GM13977 (cell line): Measurements from ENCODE around the gene ASMTL.
"Not testable (repeated sequence)": the region's sequence is repeated elsewhere in the genome, so short reads cannot be mapped to it uniquely, and the experiment has no call there.

Experiments
- DNase-seq: peaks from one replicate; pipeline ENCODE4 v3.0.0; 2012; ENCODE audit warnings: low spot score
- in situ Hi-C: fragments of 300-500 bp; cut with MboI; formaldehyde crosslinking; loops from one replicate; pipeline ENCODE4 v1.12.0; 2022; ENCODE audit warnings: low sequenced_read_pairs, low pct_unique_long_range_greater_than_20kb, mixed read lengths, inconsistent platforms; ENCODE audit not compliant: unreplicated experiment
- TF ChIP-seq, protein P1 (sequence below): IDR thresholded peaks from 2 replicates; pipeline ENCODE4 v1.5.1; 2012; ENCODE audit warnings: mild to moderate bottlenecking, control low read depth; ENCODE audit not compliant: insufficient read depth; ENCODE audit errors: extremely low read depth, missing control alignments

Gene ASMTL

DNA sequence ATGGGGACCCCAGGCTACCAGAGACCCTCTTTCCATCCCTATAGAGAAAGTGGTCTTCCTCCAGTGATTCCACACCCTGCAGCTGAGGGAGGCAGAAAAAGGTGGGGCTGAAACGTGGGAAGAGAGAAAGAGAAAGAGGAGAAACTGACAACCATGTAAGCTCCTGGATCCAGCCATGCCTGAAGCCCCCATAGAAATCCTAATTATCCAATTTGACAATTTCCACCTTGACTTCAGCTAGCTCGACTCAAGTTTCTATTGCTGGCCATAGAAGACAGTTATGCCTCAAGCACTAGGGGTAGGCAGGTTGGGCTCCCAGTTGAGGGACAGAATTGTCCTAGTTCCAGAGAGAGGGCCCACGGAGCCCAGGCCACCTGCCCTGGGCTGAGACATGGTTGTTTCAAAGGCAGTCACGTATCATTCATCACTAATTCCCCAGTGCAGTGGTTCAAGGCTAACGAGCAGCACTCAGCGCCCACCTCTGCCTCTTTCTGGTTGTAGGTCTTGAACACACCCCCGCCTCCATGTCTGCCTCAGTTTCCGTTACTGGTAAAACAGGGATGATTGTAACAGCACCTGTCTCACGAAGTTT is 39.8 kb upstream of the ASMTL start:
- TF ChIP-seq, protein P1, sequence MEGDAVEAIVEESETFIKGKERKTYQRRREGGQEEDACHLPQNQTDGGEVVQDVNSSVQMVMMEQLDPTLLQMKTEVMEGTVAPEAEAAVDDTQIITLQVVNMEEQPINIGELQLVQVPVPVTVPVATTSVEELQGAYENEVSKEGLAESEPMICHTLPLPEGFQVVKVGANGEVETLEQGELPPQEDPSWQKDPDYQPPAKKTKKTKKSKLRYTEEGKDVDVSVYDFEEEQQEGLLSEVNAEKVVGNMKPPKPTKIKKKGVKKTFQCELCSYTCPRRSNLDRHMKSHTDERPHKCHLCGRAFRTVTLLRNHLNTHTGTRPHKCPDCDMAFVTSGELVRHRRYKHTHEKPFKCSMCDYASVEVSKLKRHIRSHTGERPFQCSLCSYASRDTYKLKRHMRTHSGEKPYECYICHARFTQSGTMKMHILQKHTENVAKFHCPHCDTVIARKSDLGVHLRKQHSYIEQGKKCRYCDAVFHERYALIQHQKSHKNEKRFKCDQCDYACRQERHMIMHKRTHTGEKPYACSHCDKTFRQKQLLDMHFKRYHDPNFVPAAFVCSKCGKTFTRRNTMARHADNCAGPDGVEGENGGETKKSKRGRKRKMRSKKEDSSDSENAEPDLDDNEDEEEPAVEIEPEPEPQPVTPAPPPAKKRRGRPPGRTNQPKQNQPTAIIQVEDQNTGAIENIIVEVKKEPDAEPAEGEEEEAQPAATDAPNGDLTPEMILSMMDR = no peak
- in situ Hi-C loops = no loop called here
- DNase-seq = no peak

GRCh38 chrX:1491851-1492349 is 39.2 kb upstream of the ASMTL start:
- TF ChIP-seq, protein P1 = no peak
- in situ Hi-C loops = no loop called here
- DNase-seq = peak; percentile 88

GRCh38 chrX:1491248-1491647 is 38.5 kb upstream of the ASMTL start:
- in situ Hi-C loops, DNase-seq: not testable (repeated sequence)

- in situ Hi-C loops, DNase-seq: not testable (repeated sequence)
Measured at GRCh38 chrX:1490723-1491122, 38.0 kb upstream of the ASMTL start.

GRCh38 chrX:1489354-1489753 is 36.6 kb upstream of the ASMTL start:
- in situ Hi-C loops = not testable (repeated sequence)

DNA sequence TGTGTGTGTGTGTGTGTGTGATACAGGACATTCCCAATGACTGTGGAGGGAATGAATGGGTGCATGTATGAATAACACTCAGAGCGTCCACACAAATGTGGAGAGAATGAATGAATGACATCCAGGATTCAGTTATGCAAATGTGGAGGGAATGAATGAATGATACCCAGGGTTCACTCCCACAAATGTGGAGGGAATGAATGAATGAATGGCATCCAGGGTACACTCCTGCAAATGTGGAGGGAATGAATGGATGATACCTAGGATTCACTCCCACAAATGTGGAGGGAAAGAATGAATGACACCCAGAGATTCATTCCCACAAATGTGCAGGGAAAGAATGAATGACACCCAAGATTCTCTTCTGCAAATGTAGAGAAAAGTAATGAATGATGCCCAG is 36.0 kb upstream of the ASMTL start:
- in situ Hi-C loops = no loop called here
- no peak for DNase-seq
- TF ChIP-seq, protein P1 = no peak

More at GRCh38 chrX:1489354-1489753, 36.6 kb upstream of the ASMTL start:
- DNase-seq = not testable (repeated sequence)

DNA sequence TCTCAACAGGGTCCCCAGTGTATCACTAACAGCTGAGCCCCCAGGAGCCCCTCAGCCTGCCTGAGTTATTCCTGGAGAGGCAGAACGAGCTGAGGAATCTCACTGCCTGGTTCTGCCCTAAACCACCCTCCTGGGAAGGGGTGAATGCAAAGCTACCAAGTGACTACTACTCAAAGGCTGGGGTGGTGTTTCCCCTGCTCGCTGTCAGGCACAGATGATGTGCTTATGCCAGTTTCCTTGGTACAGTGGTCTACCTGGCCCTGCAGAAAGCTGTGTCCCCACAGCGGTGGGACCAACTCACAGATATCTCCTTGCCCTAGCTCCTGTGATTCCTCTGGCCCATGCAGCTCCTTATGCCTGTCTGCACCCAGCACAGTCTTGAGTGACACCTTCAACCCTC is 35.4 kb upstream of the ASMTL start:
- DNase-seq = no peak
- in situ Hi-C loops = no loop called here
- TF ChIP-seq, protein P1 = no peak

DNA sequence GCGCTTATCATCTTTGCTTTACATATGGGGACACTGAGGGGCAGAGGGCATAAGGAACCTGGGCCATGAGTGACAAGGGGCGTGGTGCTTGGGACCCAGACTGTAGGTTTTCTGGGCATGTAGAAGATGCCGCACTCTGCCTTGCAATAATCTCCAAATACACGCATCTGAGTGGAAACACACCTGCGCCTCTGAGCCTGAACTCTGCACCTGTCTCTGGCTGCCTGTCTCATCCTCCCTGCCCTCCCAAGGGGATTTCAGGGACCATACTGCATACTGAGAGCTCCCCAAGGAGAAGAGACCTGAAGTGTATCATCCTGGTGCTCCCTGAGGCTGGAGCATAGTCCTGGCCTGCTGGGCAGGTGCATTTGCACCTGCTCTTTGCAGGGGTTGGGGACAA is 34.7 kb upstream of the ASMTL start:
- TF ChIP-seq, protein P1 = no peak
- no peak for DNase-seq
- in situ Hi-C loops = no loop called here
